Panc1 (cell line): ENCODE measurements around the gene UBTD1.

Experiments used
- POLR2AphosphoS5 ChIP-seq: IDR thresholded peaks from 2 replicates; pipeline ENCODE4 v1.6.1; 2012; ENCODE audit warnings: mild to moderate bottlenecking, low read depth, low read length, moderate library complexity
- REST ChIP-seq, 2 experiments: IDR thresholded peaks; 2 replicates each; pipeline ENCODE4 v1.6.1; 2011 to 2012; ENCODE audit warnings: low read depth in 2 of 2, control low read depth in 1 of 2, low read length in 1 of 2, mild to moderate bottlenecking in 1 of 2, moderate library complexity in 1 of 2; ENCODE audit not compliant: insufficient read depth in 1 of 2
- TF ChIP-seq, protein P1 (sequence below): fragments of 450-650 bp; IDR thresholded peaks from 2 replicates; pipeline ENCODE4 v1.5.1; 2017; ENCODE audit warnings: mild to moderate bottlenecking

DNA sequence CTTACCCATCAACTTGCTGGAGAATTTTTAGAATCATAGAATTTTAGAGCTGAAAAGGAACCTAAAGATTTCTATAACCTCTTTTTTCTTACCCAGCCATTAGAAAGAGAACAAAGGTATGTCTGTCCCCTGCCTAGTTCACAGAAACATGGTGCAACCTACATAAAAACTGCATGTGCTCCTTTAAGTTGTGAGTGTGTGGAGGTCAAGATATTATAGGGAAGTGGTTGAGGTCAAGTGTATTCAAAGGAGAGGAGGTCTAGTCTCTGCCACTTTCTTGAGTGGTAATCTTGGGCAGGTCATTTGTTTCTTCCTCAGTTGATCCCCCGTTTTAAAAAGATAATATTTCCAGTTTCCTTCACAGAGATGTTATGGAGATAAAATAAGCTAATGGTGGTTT is 6.4 kb downstream of the UBTD1 start:
- TF ChIP-seq, protein P1, sequence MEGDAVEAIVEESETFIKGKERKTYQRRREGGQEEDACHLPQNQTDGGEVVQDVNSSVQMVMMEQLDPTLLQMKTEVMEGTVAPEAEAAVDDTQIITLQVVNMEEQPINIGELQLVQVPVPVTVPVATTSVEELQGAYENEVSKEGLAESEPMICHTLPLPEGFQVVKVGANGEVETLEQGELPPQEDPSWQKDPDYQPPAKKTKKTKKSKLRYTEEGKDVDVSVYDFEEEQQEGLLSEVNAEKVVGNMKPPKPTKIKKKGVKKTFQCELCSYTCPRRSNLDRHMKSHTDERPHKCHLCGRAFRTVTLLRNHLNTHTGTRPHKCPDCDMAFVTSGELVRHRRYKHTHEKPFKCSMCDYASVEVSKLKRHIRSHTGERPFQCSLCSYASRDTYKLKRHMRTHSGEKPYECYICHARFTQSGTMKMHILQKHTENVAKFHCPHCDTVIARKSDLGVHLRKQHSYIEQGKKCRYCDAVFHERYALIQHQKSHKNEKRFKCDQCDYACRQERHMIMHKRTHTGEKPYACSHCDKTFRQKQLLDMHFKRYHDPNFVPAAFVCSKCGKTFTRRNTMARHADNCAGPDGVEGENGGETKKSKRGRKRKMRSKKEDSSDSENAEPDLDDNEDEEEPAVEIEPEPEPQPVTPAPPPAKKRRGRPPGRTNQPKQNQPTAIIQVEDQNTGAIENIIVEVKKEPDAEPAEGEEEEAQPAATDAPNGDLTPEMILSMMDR, result no peak
- TF ChIP-seq REST (IDR thresholded peaks at IDR 0.05; ENCODE audit: insufficient read depth in 1 of 2, low read depth in 2 of 2, low read length in 1 of 2) (no peak), POLR2AphosphoS5 (no peak)
